Upper lobe of left lung (tissue), 4 donors: ENCODE results near the gene ASCL5.

Experiments
- POLR2AphosphoS5 ChIP-seq, 2 donors: sonication (generic); formaldehyde crosslinking; IDR thresholded peaks; one replicate each; pipeline ENCODE4 v1.5.1; 2017; ENCODE audit warnings: antibody characterized with exemption in 2 of 2
- TF ChIP-seq, protein P1 (sequence below), 6 experiments: fragments of 450-650 bp in 4 of 6; fragments of 200-600 bp in 2 of 6; sonication (generic) in 2 of 6; IDR thresholded peaks; one replicate each; pipeline ENCODE4 v1.5.1; 2016 to 2019; ENCODE audit warnings: antibody characterized with exemption in 6 of 6

DNA sequence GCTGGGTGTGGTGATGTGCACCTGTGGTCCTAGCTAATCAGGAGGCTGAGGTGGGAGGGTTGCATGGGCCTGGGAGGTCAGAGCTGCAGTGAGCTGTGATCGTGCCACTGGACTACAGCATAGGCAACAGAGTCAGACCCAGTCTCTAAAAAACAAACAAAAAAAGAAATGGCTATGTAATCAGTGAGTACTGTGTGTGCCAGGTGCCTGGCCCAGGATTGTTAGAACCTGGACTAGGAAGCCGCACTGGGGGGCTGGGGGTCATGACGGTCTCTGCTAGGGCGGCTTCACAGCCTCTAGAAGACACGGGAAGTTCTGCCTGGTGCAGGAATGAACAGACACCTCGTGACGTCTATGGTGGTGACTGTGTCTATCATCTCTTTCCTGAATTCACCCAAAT lies 18.8 kb upstream of the ASCL5 start:
- TF ChIP-seq, protein P1, sequence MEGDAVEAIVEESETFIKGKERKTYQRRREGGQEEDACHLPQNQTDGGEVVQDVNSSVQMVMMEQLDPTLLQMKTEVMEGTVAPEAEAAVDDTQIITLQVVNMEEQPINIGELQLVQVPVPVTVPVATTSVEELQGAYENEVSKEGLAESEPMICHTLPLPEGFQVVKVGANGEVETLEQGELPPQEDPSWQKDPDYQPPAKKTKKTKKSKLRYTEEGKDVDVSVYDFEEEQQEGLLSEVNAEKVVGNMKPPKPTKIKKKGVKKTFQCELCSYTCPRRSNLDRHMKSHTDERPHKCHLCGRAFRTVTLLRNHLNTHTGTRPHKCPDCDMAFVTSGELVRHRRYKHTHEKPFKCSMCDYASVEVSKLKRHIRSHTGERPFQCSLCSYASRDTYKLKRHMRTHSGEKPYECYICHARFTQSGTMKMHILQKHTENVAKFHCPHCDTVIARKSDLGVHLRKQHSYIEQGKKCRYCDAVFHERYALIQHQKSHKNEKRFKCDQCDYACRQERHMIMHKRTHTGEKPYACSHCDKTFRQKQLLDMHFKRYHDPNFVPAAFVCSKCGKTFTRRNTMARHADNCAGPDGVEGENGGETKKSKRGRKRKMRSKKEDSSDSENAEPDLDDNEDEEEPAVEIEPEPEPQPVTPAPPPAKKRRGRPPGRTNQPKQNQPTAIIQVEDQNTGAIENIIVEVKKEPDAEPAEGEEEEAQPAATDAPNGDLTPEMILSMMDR (IDR thresholded peaks at IDR 0.05), result no peak
- no peak for TF ChIP-seq POLR2AphosphoS5 (IDR thresholded peaks at IDR 0.05)
